Measurements from ENCODE around the gene SSR4.

Gene SSR4

DNA sequence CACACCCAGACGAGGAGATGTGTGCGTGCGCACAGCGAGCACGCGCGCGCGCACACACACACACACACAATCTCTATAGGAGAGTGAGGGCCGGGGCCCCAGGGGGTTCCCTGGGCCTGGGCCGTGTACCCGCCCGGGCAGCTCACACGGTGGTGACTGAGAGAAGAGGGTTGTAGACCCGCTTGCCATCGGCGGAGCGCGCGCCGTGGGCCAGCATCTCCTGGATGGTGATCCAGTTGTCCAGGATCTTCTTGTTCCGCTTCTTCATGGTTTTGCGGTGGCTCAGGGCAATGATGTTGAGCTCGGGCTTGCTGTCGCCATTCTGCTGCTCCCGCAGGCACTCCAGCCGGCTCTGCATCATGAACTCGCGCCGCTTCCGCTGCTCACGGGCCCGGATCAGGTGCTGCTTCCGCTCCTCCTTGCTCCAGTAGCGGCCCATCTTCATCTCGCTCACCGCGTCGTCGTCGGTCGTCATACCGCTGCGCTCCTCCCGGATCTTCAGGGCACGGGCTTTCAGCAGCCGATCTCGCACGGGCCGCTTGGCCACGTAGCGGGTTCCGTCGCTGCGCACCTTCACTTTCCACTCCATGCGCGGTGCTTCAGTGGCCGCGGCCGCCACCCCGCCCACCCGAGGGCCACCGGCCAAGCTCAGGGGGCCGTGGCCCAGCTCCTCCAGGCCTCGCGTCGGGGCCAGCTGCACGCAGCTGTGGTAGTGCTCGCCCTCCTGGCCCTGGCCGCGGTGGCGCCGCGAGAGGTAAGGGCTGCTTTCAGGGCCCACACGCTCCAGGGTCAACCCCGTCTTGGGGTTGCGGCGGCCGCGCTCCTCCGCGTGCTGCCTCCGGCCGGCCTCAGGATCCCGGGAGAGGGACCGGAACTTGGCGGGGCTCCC, 9.0 kb downstream of the SSR4 start:
- H4K20me1 ChIP-seq (ENCODE audit: control insufficient read depth, insufficient read depth, low read depth, low read length), result no peaks in the 10 kb centered on the region
- no peaks in the 10 kb centered on the region for H3K9me3 ChIP-seq (ENCODE audit: control insufficient read depth, insufficient read depth, low read length)
- no peak overlapping the region for H3K4me3 ChIP-seq (ENCODE audit: low read length)
- H3K9me2 ChIP-seq (replicated peaks; ENCODE audit: control insufficient read depth, low read length), result no peaks in the 10 kb centered on the region
- no peaks in the 10 kb centered on the region for H3K27me3 ChIP-seq (ENCODE audit: control insufficient read depth, low read length)
- TF ChIP-seq, protein P1, sequence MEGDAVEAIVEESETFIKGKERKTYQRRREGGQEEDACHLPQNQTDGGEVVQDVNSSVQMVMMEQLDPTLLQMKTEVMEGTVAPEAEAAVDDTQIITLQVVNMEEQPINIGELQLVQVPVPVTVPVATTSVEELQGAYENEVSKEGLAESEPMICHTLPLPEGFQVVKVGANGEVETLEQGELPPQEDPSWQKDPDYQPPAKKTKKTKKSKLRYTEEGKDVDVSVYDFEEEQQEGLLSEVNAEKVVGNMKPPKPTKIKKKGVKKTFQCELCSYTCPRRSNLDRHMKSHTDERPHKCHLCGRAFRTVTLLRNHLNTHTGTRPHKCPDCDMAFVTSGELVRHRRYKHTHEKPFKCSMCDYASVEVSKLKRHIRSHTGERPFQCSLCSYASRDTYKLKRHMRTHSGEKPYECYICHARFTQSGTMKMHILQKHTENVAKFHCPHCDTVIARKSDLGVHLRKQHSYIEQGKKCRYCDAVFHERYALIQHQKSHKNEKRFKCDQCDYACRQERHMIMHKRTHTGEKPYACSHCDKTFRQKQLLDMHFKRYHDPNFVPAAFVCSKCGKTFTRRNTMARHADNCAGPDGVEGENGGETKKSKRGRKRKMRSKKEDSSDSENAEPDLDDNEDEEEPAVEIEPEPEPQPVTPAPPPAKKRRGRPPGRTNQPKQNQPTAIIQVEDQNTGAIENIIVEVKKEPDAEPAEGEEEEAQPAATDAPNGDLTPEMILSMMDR (IDR thresholded peaks at IDR 0.05; ENCODE audit: low read depth, low read length, poor library complexity, severe bottlenecking), result no peak
- no peak for TF ChIP-seq EZH2phosphoT487 (IDR thresholded peaks at IDR 0.05; ENCODE audit: borderline replicate concordance, low read length)
- H3K36me3 ChIP-seq (ENCODE audit: control insufficient read depth, low read length), result no peaks in the 10 kb centered on the region; the same call in 1 of the 2 replicates
- no peaks in the 10 kb centered on the region for H3K4me1 ChIP-seq (ENCODE audit: control insufficient read depth, low read length)
- no peak overlapping the region for H3K4me2 ChIP-seq (ENCODE audit: low read length)
- H3K79me2 ChIP-seq (ENCODE audit: control insufficient read depth, low read length), result no peaks in the 10 kb centered on the region
- no peaks in the 10 kb centered on the region for H3F3A ChIP-seq (ENCODE audit: control insufficient read depth, insufficient read depth)
- H3K27ac ChIP-seq (ENCODE audit: low read depth, low read length), result no peak overlapping the region

DNA sequence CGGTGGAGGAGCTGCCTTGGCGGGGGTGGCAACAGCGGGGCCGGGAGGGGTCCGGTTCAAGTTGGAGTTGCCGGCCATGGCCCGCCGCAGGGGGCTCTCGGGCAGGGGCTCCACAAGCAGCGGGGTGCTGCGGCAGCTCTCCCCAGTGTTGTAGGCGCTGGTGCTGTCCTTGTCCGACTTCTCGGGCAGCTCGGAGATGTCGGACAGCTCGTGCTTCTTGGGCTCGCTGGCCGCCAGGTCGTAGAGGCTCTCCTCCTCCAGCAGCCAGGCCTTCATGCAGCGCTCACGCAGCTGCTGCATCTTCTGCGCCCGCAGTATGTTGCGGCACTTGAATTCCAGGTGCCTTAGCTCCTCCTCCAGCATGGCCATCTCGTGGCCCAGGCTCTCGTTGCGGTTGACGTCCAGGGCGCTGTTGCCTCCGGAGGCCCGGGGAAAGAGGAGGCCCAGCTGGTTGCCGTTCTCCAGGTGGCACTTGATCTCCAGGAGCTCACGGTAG, 9.7 kb downstream of the SSR4 start:
- Histone ChIP-seq H3K4me2 (ENCODE audit: low read length) (no peak overlapping the region), H3K27ac (ENCODE audit: low read depth, low read length) (no peak overlapping the region), H3K79me2 (ENCODE audit: control insufficient read depth, low read length) (no peaks in the 10 kb centered on the region), H3K4me1 (ENCODE audit: control insufficient read depth, low read length) (no peaks in the 10 kb centered on the region), H3K9me3 (ENCODE audit: control insufficient read depth, insufficient read depth, low read length) (no peaks in the 10 kb centered on the region), H3K4me3 (ENCODE audit: low read length) (no peak overlapping the region), H3F3A (ENCODE audit: control insufficient read depth, insufficient read depth) (no peaks in the 10 kb centered on the region), H3K9me2 (replicated peaks; ENCODE audit: control insufficient read depth, low read length) (no peaks in the 10 kb centered on the region), H3K27me3 (ENCODE audit: control insufficient read depth, low read length) (no peaks in the 10 kb centered on the region), H3K36me3 (ENCODE audit: control insufficient read depth, low read length) (no peaks in the 10 kb centered on the region), H4K20me1 (ENCODE audit: control insufficient read depth, insufficient read depth, low read depth, low read length) (no peaks in the 10 kb centered on the region)
- TF ChIP-seq, protein P1 (IDR thresholded peaks at IDR 0.05; ENCODE audit: low read depth, low read length, poor library complexity, severe bottlenecking), result no peak
- TF ChIP-seq EZH2phosphoT487 (IDR thresholded peaks at IDR 0.05; ENCODE audit: borderline replicate concordance, low read length), result no peak

DNA sequence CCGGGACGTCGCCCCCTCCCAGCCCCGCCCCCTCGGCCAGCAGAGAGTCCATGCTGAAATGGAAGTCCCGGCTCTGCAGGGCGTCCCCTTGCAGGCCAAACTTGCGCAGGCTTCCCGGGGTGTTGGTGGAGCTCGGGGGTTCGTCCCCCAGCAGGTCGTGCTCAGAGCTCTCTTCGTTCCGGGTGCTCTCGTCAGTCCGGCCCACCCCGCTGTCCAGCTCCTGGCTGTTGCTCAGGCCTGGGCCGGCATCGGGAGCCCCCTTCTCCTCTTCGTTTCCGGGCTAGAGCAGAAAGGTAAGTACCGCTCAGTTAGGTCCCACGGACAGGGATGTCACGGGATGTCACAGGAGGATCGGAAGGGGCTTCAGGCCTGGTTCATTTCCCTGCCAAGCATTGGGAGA, 10.2 kb downstream of the SSR4 start:
- no peak for TF ChIP-seq EZH2phosphoT487 (IDR thresholded peaks at IDR 0.05; ENCODE audit: borderline replicate concordance, low read length)
- TF ChIP-seq, protein P1 (IDR thresholded peaks at IDR 0.05; ENCODE audit: low read depth, low read length, poor library complexity, severe bottlenecking), result no peak
- no peaks in the 10 kb centered on the region for H3K27me3 ChIP-seq (ENCODE audit: control insufficient read depth, low read length)
- no peaks in the 10 kb centered on the region for H4K20me1 ChIP-seq (ENCODE audit: control insufficient read depth, insufficient read depth, low read depth, low read length)
- no peaks in the 10 kb centered on the region for H3F3A ChIP-seq (ENCODE audit: control insufficient read depth, insufficient read depth)
- no peaks in the 10 kb centered on the region for H3K36me3 ChIP-seq (ENCODE audit: control insufficient read depth, low read length)
- no peak overlapping the region for H3K4me3 ChIP-seq (ENCODE audit: low read length)
- H3K9me3 ChIP-seq (ENCODE audit: control insufficient read depth, insufficient read depth, low read length), result no peaks in the 10 kb centered on the region
- H3K27ac ChIP-seq (ENCODE audit: low read depth, low read length), result no peak overlapping the region
- H3K9me2 ChIP-seq (replicated peaks; ENCODE audit: control insufficient read depth, low read length), result no peaks in the 10 kb centered on the region
- no peak overlapping the region for H3K4me2 ChIP-seq (ENCODE audit: low read length)
- H3K4me1 ChIP-seq (ENCODE audit: control insufficient read depth, low read length), result no peaks in the 10 kb centered on the region
- H3K79me2 ChIP-seq (ENCODE audit: control insufficient read depth, low read length), result no peaks in the 10 kb centered on the region

All from DOHH2 (cell line).